Suppressor macrophage treated with lipopolysaccharide for 1 hour (primary cell): ENCODE results near the gene PPP1R9A.

Experiments
- DNase-seq, 3 donors: peaks; one replicate each; pipeline ENCODE4 v3.0.0-alpha.2; 2020 to 2022

PPP1R9A gene

DNA sequence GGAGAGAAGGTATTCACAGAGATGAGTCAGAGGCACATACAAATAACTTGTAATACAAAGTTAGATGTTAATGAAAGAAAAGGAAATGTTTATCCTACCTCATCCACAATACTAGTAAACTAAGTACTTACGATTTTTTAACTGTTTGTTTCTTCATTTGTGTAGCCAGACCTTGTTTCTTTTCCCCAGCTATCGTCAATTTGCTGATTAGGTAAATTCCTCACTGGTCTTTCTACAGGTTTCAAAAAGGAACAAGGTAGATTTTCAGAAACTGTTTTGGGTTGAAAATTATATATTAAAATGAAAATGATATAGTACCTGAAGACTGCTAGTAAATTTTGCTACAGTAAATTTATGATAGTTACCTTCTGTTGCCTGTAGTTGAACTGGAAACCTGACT is 360.4 kb downstream of the PPP1R9A start:
- no peak for DNase-seq

DNA sequence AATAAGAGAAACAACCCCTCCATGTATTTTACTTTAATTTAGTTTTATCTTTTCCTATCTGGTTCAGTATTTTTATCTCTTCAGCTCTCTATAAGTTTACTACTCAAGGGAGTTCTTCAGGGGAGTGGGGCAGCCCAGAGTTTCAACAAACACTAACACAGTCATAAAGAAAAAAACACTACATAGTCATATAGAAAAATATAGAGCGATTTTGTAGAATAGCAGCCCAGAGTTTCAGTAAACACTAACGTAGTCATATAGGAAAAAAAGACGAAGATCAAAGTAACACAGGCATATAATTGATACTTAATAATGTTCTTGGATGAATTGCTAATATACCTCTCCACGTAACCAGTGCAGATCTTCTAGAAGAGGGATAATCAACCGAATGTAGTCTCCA is 362.2 kb downstream of the PPP1R9A start:
- no peak for DNase-seq

DNA sequence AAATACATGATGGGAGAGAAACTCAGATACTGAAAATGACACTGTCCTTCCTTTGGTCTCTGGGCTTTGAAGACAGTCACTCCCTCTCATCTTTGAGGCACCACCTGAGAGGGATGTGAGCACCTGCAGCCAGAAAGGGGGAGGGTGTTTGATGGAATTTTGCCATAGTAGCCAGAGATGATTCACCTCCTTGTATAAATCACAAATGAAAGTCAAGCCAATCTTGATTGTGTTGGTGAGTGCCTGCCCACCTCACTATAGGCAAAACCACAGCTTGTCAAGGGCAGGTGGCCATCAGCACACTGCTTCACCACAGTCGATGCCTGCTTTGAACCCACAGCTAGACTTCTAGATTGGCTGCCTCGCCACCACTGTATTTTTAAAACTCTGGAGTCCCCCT is 368.7 kb downstream of the PPP1R9A start:
- DNase-seq = no peak

DNA sequence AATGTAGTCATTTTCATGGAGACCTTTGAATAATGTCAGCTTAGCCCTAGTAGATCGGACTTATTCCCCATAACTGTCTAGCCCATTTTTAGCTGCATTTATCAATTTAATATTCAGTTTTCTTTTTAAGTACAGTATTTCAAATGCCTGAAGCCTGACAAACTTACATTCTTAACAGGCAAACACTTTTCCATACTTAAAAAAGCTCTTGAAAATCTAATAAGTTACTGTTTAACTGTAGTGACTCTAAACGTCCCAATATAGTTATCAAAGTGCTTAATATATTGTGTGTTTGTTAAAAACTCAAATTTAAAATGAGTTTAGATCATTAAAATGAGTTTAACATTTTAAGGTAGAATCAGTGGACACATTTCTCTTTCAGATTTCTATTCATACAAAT is 372.0 kb downstream of the PPP1R9A start:
- no peak for DNase-seq

- no peak for DNase-seq
These were observed 378.7 kb downstream of the PPP1R9A start for GRCh38 chr7:95286096-95286495.

DNA sequence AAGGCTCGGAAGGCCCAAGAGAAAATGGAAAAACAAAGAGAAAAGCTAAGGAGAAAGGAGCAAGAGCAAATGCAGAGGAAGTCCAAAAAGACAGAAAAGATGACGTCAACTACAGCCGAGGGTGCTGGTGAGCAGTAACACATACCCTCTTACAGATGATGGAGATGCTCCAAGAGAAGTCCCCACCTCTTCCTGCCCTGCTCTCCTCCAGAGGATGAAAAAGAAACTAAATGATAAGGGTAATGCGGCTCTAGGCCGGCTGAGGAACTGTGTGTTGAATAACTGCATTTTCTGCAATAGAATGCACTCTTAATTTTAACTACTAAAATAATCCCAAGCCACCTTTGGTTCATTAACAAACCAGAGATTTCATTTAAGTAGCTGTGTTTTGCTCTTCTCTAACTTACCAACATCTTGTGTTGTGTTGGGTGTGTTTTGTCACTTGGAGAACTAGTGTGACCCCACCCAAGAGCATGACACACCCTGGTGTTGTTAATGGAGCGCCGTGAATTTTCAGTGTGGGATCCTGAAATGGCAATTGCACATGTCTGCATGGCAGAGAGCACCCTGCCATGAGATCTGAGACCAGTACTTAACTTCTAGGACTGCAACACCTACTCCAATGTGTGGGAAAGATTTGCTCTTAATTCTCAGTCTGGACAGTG is 382.9 kb downstream of the PPP1R9A start:
- DNase-seq = no peak

GRCh38 chr7:95295397-95295796 is 388.0 kb downstream of the PPP1R9A start:
- DNase-seq = no peak

- no peak for DNase-seq
These were observed 389.1 kb downstream of the PPP1R9A start for GRCh38 chr7:95296456-95296855.

DNA sequence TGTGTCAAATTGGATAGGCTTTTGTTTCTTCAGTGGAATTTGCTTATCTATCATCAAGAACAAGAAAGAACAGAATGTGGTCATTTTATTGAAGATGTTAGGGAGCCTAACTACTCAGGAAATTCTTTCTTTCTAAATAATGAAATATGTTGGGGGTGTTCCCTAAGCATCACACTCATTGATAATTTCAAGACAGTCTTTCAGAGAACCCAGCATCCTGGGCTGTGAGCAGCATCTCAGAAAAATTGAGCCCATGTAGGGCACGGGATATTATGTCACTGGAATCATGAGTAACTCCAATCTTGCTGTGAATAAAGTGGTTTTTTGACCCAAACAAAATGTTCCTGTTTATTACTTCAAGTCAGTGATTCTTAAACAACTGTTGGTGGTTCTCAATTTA is 389.6 kb downstream of the PPP1R9A start:
- no peak for DNase-seq

- DNase-seq = no peak
These were observed 390.7 kb downstream of the PPP1R9A start for GRCh38 chr7:95298091-95298490.

DNA sequence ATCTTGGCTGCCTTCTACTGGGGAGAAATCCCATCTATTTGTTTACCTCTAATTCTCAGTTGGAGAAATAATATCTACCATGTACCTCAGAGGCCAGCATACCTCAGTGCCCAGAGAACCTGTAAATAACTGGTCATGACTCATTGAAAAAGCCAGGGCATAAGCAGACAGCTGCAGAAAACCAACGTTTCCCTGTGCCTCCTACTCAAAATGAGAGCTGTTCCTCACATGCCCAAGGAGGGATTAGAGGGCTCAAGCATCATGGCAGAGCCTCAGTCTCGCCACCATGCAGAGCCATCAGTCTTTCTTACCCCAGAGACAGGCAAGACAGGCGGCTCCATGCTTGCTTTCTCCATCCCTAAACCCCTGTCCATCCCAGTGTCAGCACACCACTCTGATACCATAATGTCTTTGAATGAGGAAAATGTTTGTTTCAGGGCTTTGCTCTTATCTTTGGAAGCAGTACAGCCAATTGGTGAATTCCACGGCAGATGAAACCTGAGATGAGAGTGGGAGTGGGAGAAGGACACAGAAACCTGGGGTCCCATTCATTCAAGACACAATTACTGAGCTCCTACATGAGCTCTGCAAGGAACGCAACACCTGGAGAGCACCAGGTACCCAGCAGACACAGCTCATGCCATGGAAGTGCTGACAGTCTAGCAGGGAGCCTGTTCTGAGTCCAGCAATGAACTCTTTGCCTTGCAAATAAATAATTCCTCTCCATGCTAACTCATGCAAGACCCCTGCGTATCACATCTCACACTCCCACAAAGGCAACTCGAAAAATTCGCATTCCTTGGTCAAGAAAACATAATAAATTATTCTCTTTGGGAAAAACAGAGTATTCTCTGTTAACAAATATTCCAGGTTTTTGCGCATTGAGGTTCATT is 395.9 kb downstream of the PPP1R9A start:
- DNase-seq = no peak

DNA sequence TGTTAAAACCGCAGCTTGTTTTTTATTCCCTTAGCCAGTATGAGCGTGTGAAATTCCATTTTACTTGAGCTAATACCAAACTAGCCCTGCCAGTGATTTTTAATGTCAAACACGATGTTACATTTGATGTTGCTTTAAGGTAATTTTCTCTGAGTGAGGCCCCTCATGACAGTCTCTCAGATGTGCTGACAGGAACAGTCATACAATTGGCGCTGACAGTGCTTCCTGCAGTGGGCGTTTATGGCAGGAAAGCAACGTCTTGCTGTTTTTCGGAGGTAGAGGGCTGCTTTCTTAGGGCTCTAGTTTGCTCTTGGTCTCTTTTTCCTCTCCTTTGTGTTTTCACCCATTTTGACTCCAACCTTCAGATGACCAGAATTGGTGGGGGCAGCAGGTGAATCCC is 397.6 kb downstream of the PPP1R9A start:
- no peak for DNase-seq

GRCh38 chr7:95309951-95310350 is 402.6 kb downstream of the PPP1R9A start:
- DNase-seq = no peak

DNA sequence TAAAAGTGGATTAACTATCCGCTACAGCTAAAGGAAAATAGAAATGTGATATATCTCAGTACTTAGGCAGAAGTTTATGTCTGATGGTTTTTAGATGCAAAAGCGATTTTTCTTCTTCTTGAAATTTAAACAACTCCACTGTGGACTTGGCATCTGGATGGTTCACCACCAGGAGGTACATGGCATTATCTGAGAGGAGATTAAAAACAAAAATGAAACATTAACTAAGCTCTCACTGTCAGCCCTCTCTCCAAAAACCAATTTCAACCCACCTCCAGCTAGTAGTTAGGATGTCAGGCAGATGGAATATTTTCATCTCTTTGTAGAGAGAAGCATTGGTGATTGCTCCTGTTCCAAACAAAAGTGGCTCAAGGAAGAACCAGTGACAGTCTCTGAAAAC is 404.0 kb downstream of the PPP1R9A start:
- no peak for DNase-seq

DNA sequence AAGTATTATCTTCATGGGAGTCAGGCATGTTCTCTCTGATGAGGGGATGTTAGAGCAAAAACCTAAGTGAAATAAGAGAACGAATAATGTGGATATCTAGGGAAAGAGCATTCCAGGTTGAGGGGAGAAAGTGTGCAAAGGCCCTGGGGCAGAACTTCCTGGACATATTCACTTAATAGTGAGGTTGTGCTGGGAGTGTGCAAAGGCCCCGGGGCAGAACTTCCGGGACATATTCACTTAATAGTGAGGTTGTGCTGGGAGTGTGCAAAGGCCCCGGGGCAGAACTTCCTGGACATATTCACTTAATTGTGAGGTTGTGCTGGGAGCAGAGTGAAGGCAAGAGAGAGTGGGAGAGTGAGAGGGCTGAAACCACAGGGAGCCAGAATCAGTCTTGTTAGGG is 405.2 kb downstream of the PPP1R9A start:
- DNase-seq = no peak

GRCh38 chr7:95316588-95316987 is 409.2 kb downstream of the PPP1R9A start:
- DNase-seq = no peak

DNA sequence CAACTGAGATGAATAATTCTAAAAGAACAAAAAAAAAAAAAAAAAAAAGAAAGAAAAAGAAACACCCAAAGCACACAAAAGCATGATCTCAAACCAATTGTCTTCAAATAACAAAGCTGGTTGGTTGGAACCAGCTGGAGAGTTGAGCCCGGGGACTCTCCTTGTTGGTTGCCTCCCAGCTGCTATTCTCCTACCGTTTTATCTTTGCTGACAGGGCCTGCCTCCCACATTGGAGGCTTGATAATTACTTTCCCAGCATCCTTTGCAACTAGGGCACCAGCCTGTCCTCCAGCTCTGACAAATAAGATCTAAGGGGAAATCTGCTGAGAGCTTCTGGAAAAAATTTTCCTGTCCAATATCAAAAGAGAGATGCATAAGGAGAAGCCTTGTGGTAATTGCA is 410.2 kb downstream of the PPP1R9A start:
- DNase-seq = no peak

DNA sequence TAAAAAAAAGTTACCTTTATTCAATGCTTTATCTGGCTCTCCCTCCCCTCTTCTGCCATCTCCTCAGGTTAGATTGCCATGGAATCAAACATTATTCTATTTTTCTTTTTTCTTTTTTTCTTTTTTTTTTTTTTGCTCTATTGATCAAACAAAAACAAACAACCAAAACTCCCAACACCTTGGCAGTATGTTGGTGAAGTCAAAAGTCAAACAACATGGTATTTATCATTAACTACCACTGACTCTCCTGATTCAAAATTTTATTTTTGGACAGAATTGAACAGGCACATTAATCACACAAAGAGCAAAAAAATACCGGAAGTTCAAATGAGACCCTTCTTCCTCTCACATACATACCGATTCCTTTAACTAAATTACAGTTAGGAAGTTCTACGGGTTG is 410.6 kb downstream of the PPP1R9A start:
- DNase-seq = no peak

DNA sequence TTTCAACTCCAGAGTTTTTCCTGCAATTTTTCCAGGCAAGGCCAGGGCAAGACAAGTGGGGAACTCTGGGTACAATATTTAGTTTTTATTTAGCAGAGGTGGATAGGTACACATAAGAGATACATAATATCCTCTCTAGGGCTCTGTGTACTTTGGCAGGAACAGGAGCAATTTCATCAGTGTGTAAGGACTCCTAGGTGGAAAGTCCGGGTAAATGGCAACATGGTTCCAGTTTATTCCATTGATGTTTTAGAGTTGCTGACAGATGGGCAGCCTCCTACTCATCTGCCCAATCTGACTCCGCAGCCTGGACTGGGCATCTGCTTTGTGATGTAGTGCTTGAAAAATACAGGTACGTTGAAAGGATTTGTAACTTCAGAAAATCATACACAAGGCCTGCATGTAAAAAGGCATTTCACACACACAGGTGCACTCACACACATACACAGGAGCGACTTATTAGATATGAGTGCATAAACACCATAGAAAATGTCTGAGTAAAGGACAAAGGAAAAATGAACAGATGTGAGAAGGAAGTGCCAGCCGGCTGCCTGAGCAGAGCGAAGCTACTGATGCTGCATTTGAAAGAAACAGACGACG is 411.2 kb downstream of the PPP1R9A start:
- DNase-seq = no peak

- no peak for DNase-seq
These were observed 412.2 kb downstream of the PPP1R9A start for GRCh38 chr7:95319570-95319969.

DNA sequence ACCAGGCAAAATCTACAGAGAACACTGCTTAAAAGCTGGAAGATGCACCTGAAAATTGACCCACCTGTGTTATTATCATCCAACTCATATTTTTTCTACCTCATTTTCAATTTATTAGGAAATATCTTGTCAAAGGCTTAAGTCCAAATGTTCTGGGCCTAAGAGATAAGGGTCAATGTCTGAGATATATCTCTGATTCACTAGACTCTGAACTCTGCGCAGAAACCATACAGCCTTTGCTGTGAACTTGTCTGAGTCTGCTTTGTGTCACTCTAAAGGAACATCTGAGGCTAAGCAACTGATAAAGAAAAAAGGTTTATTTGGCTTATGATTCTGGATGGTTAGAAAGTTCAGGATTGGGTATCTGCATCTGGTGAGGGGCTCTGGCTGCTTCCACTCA is 413.3 kb downstream of the PPP1R9A start:
- DNase-seq = no peak

DNA sequence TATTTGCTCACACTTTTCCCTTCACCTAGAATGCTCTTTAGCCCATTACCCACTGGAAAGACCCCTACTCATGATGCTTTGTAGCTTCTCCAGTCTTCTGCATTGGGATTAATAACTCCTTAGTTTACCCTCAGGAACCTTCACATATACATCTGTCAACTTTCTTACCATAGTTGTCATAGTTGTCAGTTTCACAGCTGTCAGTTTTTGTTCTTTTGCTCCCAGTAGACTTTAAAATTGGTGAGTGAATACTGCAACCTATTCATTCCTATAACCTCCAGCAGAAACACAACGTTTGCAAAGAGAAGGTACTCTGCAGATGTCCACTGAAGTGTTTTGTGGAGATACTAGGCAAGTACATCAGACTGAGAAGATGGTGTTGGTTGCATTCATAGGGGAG is 414.3 kb downstream of the PPP1R9A start:
- no peak for DNase-seq

GRCh38 chr7:95322396-95322795 is 415.0 kb downstream of the PPP1R9A start:
- DNase-seq = no peak

GRCh38 chr7:95322854-95323253 is 415.5 kb downstream of the PPP1R9A start:
- DNase-seq = no peak
